GM10266 (cell line): Measurements from ENCODE around the gene GAPT.
A peak's percentile ranks its signal among the peaks of the same experiment; 100 is the strongest.

Source experiments
- DNase-seq: peaks from one replicate; pipeline ENCODE4 v3.0.0; 2012; ENCODE audit errors: extremely low spot score
- TF ChIP-seq, protein P1 (sequence below): IDR thresholded peaks from 2 replicates; pipeline ENCODE4 v1.5.1; 2012; ENCODE audit warnings: mild to moderate bottlenecking, low read depth; ENCODE audit not compliant: control insufficient read depth, insufficient read depth; ENCODE audit errors: missing control alignments

Gene GAPT

GRCh38 chr5:58496488-58496887 lies 5.3 kb downstream of the GAPT start:
- no peak for DNase-seq
- TF ChIP-seq, protein P1, sequence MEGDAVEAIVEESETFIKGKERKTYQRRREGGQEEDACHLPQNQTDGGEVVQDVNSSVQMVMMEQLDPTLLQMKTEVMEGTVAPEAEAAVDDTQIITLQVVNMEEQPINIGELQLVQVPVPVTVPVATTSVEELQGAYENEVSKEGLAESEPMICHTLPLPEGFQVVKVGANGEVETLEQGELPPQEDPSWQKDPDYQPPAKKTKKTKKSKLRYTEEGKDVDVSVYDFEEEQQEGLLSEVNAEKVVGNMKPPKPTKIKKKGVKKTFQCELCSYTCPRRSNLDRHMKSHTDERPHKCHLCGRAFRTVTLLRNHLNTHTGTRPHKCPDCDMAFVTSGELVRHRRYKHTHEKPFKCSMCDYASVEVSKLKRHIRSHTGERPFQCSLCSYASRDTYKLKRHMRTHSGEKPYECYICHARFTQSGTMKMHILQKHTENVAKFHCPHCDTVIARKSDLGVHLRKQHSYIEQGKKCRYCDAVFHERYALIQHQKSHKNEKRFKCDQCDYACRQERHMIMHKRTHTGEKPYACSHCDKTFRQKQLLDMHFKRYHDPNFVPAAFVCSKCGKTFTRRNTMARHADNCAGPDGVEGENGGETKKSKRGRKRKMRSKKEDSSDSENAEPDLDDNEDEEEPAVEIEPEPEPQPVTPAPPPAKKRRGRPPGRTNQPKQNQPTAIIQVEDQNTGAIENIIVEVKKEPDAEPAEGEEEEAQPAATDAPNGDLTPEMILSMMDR = no peak

GRCh38 chr5:58497386-58497785 lies 6.2 kb downstream of the GAPT start:
- TF ChIP-seq, protein P1 = no peak
- no peak for DNase-seq

- TF ChIP-seq, protein P1 = no peak
- no peak for DNase-seq
Observed at GRCh38 chr5:58497921-58498320, 6.7 kb downstream of the GAPT start.

DNA sequence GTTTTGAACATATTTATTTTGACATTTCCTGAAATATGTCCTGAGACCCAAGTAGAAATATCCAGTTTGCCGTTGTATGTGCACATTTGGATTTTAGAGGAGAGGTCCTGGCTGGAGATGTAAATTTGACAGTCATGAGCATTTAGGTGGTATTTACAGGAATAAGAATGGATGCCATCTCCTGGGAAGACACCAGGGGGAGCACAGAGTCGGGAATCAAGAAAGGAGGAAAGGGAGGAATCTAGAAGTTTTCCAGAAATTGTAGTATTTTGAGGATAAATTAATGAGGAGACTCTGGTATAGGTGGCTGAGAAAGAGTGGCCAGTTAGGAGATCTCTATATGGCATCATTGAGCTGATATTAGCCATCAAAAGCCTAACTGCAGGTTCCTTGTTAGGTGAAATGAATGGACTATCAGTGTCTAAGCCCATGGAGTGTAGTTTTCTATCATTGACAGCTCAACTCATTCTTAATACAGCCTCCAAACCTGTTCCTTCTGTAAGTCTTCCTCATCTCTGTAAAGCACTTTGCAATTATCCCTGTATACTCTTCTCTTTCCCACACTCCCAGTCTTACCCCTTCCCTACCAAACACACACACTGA lies 7.2 kb downstream of the GAPT start:
- TF ChIP-seq, protein P1 = peak; percentile 41
- DNase-seq = no peak

DNA sequence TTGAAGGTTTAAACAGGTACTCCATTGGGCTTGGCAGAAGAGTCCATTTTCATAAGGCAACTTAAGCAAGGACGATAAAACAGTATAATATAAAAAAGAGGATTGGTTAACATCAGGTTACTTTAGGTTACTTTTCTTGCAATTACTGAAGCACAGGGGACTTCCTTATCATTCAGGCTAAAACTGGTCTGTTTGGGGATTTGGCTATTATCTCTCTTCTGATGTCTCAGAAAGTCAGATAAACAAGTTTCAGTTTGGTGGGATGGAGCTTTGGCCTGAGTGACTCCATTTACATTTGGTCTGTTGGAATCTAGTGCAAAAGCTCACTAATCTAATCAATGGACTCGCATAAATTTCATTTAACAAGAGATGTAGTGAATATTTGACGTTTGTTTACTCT lies 8.0 kb downstream of the GAPT start:
- no peak for DNase-seq
- TF ChIP-seq, protein P1 = no peak

GRCh38 chr5:58499941-58500340 lies 8.7 kb downstream of the GAPT start:
- DNase-seq = no peak
- TF ChIP-seq, protein P1 = no peak

DNA sequence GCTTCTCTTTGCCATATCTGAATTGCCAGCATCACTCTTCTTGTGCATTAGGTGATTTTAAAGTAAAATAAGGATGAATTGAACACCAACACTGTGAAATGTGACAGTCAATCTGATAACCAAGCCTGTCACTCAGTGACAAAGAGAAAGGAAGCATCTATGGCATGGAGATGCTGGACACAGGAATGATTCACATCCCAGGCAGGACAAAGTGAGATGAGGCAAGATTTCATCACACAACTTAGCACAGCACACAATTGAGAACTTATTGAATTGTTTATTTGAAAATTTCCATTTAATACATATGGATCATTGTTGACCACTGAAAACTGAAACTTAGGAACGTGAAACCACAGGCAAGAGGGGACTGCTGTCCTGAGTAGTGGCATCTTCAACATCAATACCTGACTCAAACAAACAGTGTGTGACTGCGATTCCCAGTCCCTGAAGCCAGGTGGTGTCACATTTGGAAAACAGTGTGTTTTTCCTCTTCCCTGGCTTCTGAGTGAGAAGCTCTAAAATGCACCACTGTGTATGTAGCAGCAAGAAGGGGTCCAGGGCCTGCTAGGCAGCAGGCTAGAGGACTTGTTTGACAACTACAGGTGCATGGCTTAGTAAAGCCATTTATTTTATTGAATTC lies 10.7 kb downstream of the GAPT start:
- DNase-seq = no peak
- TF ChIP-seq, protein P1 = no peak
